Endothelial cell of umbilical vein (primary cell): ENCODE data around the gene CNTNAP2. TPM values are rescaled to one million over a fixed set of nuclear protein-coding genes. Genes with fewer than 3 reads are reported as not detected.

ENCODE experiments used
- BruUV-seq: library from RNA; stranded (reverse); fragments of 400-500 nt; replicated peaks from 2 replicates; lab custom pipeline; 2021; lab: Mats Ljungman, UMichigan
- CTCF ChIA-PET: fragments of 300-600, 350-600 bp; sonication (Branson Sonifier 250); formaldehyde crosslinking; loops from one replicate; lab custom pipeline; 2021; ENCODE audit warnings: antibody characterized with exemption, inconsistent platforms; lab: Charles Lee
- POLR2A ChIA-PET: fragments of 300-600, 350-600 bp; sonication (Branson Sonifier 250); formaldehyde crosslinking; loops from one replicate; lab custom pipeline; 2021; ENCODE audit warnings: antibody characterized with exemption, inconsistent platforms; lab: Charles Lee
- DNase-seq: peaks from one replicate; pipeline ENCODE4 v3.0.0-alpha.2; 2011; ENCODE audit warnings: low read depth, low spot score
- FAIRE-seq: peaks from 2 replicates; lab custom pipeline; 2011; peaks lifted over from hg19 to GRCh38; lab: Jason Lieb, UNC
- H2AFZ ChIP-seq: 2 replicates; pipeline ENCODE4 v1.6.0; 2012; ENCODE audit warnings: low read depth, low read length, control low read depth, inconsistent platforms
- H3K27ac ChIP-seq: 2 replicates; pipeline ENCODE4 v1.5.1; 2011; ENCODE audit warnings: low read depth, mild to moderate bottlenecking, control low read depth, low read length, moderate library complexity; ENCODE audit not compliant: insufficient read depth
- H3K27me3 ChIP-seq, 2 experiments: 2 replicates each; pipeline versions ENCODE4 v1.6.0 to v1.6.1; 2011; ENCODE audit warnings: low read length in 2 of 2, mixed read lengths in 1 of 2; ENCODE audit not compliant: control insufficient read depth in 2 of 2, insufficient read depth in 2 of 2
- H3K36me3 ChIP-seq, 2 experiments: 2 replicates in 1 of 2; 3 replicates in 1 of 2; pipeline ENCODE4 v1.5.1; 2011; ENCODE audit warnings: low read length in 2 of 2, mild to moderate bottlenecking in 1 of 2, moderate library complexity in 1 of 2; ENCODE audit not compliant: control insufficient read depth in 2 of 2, insufficient read depth in 2 of 2; ENCODE audit errors: extremely low read depth in 1 of 2
- H3K4me1 ChIP-seq: 3 replicates; pipeline ENCODE4 v1.5.1; 2011; ENCODE audit warnings: mild to moderate bottlenecking, low read length; ENCODE audit not compliant: control insufficient read depth, insufficient read depth; ENCODE audit errors: extremely low read depth
- H3K4me2 ChIP-seq: 2 replicates; pipeline ENCODE4 v1.6.1; 2011; ENCODE audit warnings: low read length, control low read depth, mixed read lengths; ENCODE audit not compliant: insufficient read depth
- H3K4me3 ChIP-seq, 3 experiments: fragments of 200-600 bp in 1 of 3; sonication (generic), shearing (Covaris generic) in 1 of 3; replicated peaks in 1 of 3; 2 replicates each; pipeline ENCODE4 v1.5.1; 2011 to 2016; ENCODE audit warnings: control low read depth in 3 of 3, low read length in 3 of 3, mild to moderate bottlenecking in 2 of 3, inconsistent platforms in 1 of 3, low read depth in 1 of 3, moderate library complexity in 1 of 3; ENCODE audit not compliant: insufficient read depth in 1 of 3
- H3K79me2 ChIP-seq: 2 replicates; pipeline ENCODE4 v1.6.0; 2012; ENCODE audit warnings: low read length, inconsistent platforms; ENCODE audit not compliant: control insufficient read depth, insufficient read depth
- H3K9ac ChIP-seq: replicated peaks from 2 replicates; pipeline ENCODE3; 2011; ENCODE audit warnings: low read length, control low read depth; ENCODE audit not compliant: insufficient read depth; ENCODE audit errors: extremely low read depth
- H3K9me1 ChIP-seq: replicated peaks from 3 replicates; pipeline ENCODE4 v1.6.0; 2011; ENCODE audit warnings: mild to moderate bottlenecking, low read length; ENCODE audit not compliant: control insufficient read depth, insufficient read depth; ENCODE audit errors: extremely low read depth
- H3K9me3 ChIP-seq: replicated peaks from 2 replicates; pipeline ENCODE4 v1.5.1; 2012; ENCODE audit warnings: low read length, inconsistent platforms; ENCODE audit not compliant: control insufficient read depth, insufficient read depth
- H4K20me1 ChIP-seq: replicated peaks from 2 replicates; pipeline ENCODE3; 2011; ENCODE audit warnings: mild to moderate bottlenecking, low read length; ENCODE audit not compliant: control insufficient read depth, insufficient read depth; ENCODE audit errors: extremely low read depth
- CTCF ChIP-seq, 2 donors: IDR thresholded peaks; 1 replicate in 1 of 2; 2 replicates in 1 of 2; pipeline ENCODE4 v1.5.1; 2011; ENCODE audit warnings: low read length in 2 of 2, mild to moderate bottlenecking in 2 of 2, moderate library complexity in 2 of 2, control low read depth in 1 of 2, inconsistent platforms in 1 of 2, low read depth in 1 of 2; ENCODE audit not compliant: insufficient read depth in 1 of 2; ENCODE audit errors: extremely low read depth in 1 of 2
- EZH2 ChIP-seq: IDR thresholded peaks from 2 replicates; pipeline ENCODE4 v1.6.1; 2012; ENCODE audit warnings: borderline replicate concordance, low read depth, mild to moderate bottlenecking, moderate library complexity, low read length, inconsistent platforms; ENCODE audit not compliant: severe bottlenecking
- FOS ChIP-seq: IDR thresholded peaks from 2 replicates; pipeline ENCODE4 v1.6.1; 2011; ENCODE audit warnings: mild to moderate bottlenecking, low read length, moderate library complexity, borderline replicate concordance; ENCODE audit not compliant: insufficient read depth
- GATA2 ChIP-seq: IDR thresholded peaks from 2 replicates; pipeline ENCODE4 v1.7.0; 2011; ENCODE audit warnings: low read depth, mild to moderate bottlenecking, moderate library complexity, mixed read lengths, low read length; ENCODE audit not compliant: insufficient read length, insufficient read depth
- JUN ChIP-seq: IDR thresholded peaks from 2 replicates; pipeline ENCODE4 v1.6.1; 2011; ENCODE audit warnings: borderline replicate concordance, low read depth; ENCODE audit not compliant: insufficient read length, insufficient read depth
- MAX ChIP-seq: IDR thresholded peaks from 2 replicates; pipeline ENCODE4 v1.6.1; 2011; ENCODE audit not compliant: insufficient read depth, insufficient read length
- MYC ChIP-seq: IDR thresholded peaks from one replicate; pipeline ENCODE4 v1.6.1; 2011; ENCODE audit warnings: mild to moderate bottlenecking, low read depth, low read length
- POLR2A ChIP-seq: IDR thresholded peaks from 2 replicates; pipeline ENCODE4 v1.6.1; 2012; ENCODE audit warnings: low read depth, mild to moderate bottlenecking, control low read depth, low read length
- POLR2AphosphoS5 ChIP-seq: IDR thresholded peaks from 2 replicates; pipeline ENCODE4 v1.6.1; 2012; ENCODE audit warnings: low read depth, mild to moderate bottlenecking, control low read depth, low read length, moderate library complexity; ENCODE audit not compliant: insufficient read depth
- dilution Hi-C: fragments of 300-500 bp; cut with MboI; formaldehyde crosslinking; loops from one replicate; pipeline ENCODE4 v1.15.0; 2019; ENCODE audit warnings: low sequenced_read_pairs; ENCODE audit not compliant: extremely low pct_ligation_motif_present
- intact Hi-C: fragments of 100-400 bp; cut with micrococcal nuclease; formaldehyde crosslinking; loops from one replicate; pipeline ENCODE4 v1.10.0; 2022
- polyA plus RNA-seq, 4 experiments: library from polyadenylated mRNA; depleted of rRNA in 3 of 4; stranded (reverse) in 3 of 4; unstranded in 1 of 4; fragments of >200 nt; gene quantifications; 2 replicates each; pipeline versions ENCODE4 v1.2.1 to v1.2.3, GENCODE V29; 2011 to 2012; ENCODE audit warnings: missing spikeins in 1 of 4
- total RNA-seq: library from RNA; stranded (reverse); gene quantifications from 2 replicates; pipeline ENCODE4 v1.2.3, GENCODE V29; 2021

CNTNAP2 gene
- total and polyA plus RNA-seq, 2 donors (not counting 3 experiments of a cell fraction or from before 2014, with no cell fraction given), result not detected

- Histone ChIP-seq H3K4me2 (no peak overlapping the region), H3K27ac (no peak overlapping the region), H3K9me1 (no peaks in the 10 kb centered on the region), H3K27me3 (no peaks in the 10 kb centered on the region), H4K20me1 (no peaks in the 10 kb centered on the region), H3K9me3 (no peaks in the 10 kb centered on the region), H3K9ac (no peak overlapping the region), H3K4me1 (no peaks in the 10 kb centered on the region), H3K36me3 (no peaks in the 10 kb centered on the region), H3K79me2 (no peaks in the 10 kb centered on the region), H2AFZ (no peak overlapping the region), H3K4me3 (no peak overlapping the region)
- ChIA-PET POLR2A (no interaction called here), CTCF (no interaction called here)
- BruUV-seq, result no TSS peak
- DNase-seq (no peak), FAIRE-seq (no peak)
- TF ChIP-seq CTCF (IDR thresholded peaks at IDR 0.05; ENCODE audit: extremely low read depth in 1 of 2, insufficient read depth in 1 of 2, low read depth in 1 of 2, low read length in 2 of 2), result no peak
- dilution Hi-C loops, result no loop called here
- intact Hi-C loops, result no loop called here
These were observed 2169.5 kb downstream of the CNTNAP2 start for GRCh38 chr7:148286150-148286549.

GRCh38 chr7:148287538-148287937, 2170.9 kb downstream of the CNTNAP2 start:
- no peak for DNase-seq
- intact Hi-C loops, result no loop called here
- no peaks in the 10 kb centered on the region for H3K79me2 ChIP-seq
- BruUV-seq, result no TSS peak
- dilution Hi-C loops, result no loop called here
- no peaks in the 10 kb centered on the region for H3K4me1 ChIP-seq
- H3K4me3 ChIP-seq, result no peak overlapping the region
- TF ChIP-seq FOS, result no peak
- TF ChIP-seq JUN, result no peak
- TF ChIP-seq POLR2A, result no peak
- TF ChIP-seq MAX, result no peak
- TF ChIP-seq EZH2, result no peak
- no peak for TF ChIP-seq GATA2
- no peak for TF ChIP-seq POLR2AphosphoS5
- no peak for TF ChIP-seq CTCF (IDR thresholded peaks at IDR 0.05; ENCODE audit: extremely low read depth in 1 of 2, insufficient read depth in 1 of 2, low read depth in 1 of 2, low read length in 2 of 2)
- TF ChIP-seq MYC, result no peak
- H3K9ac ChIP-seq, result no peak overlapping the region
- ChIA-PET POLR2A (no interaction called here), CTCF (no interaction called here)
- no peaks in the 10 kb centered on the region for H3K36me3 ChIP-seq
- H2AFZ ChIP-seq, result no peak overlapping the region
- no peak overlapping the region for H3K27ac ChIP-seq
- FAIRE-seq, result no peak
- H4K20me1 ChIP-seq, result no peaks in the 10 kb centered on the region
- H3K4me2 ChIP-seq, result no peak overlapping the region
- H3K9me1 ChIP-seq, result no peaks in the 10 kb centered on the region
- H3K9me3 ChIP-seq, result no peaks in the 10 kb centered on the region
- no peaks in the 10 kb centered on the region for H3K27me3 ChIP-seq
